Fibroblast of skin of back (primary cell): ENCODE measurements around the gene TRANK1.
A peak's percentile ranks its signal among the peaks of the same experiment; 100 is the strongest.

Source experiments
- DNase-seq: peaks from one replicate; pipeline ENCODE4 v3.0.0-alpha.2; 2013

The TRANK1 gene

GRCh38 chr3:36840453-36840921 is 104.4 kb downstream of the TRANK1 start:
- no peak for DNase-seq

GRCh38 chr3:36837089-36837488 is 107.8 kb downstream of the TRANK1 start:
- no peak for DNase-seq

DNA sequence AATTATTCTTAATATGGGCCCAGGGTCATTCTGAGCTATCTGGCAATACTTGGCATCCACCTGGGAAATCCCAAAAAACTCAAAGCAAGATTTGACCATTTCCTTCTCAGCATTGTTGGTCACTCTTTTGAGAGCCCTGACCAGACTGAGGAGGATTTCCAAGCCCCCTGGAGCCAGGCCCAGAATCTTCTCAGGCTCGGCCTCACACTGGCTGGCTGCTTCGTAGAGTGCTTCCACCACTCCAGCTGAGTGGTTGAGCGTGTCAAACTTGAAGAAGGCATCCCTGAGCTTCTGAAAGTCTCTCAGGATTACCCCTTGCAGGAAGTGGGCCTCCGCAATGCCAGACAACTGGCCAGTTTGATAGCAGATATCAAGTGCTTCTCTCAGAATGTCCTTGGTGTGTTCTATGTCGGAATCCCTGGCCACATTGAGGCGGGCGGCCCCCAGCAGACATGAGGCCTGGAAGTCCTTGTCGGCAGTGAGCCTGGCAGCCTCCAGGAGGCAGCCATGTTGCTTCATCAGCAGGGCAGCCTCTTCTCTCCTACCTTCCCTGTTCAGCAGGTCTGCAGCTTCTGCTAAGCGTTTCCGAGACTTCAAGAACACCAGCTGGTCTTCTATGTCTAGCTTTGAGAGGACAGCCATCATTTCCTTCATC is 111.6 kb downstream of the TRANK1 start:
- no peak for DNase-seq

DNA sequence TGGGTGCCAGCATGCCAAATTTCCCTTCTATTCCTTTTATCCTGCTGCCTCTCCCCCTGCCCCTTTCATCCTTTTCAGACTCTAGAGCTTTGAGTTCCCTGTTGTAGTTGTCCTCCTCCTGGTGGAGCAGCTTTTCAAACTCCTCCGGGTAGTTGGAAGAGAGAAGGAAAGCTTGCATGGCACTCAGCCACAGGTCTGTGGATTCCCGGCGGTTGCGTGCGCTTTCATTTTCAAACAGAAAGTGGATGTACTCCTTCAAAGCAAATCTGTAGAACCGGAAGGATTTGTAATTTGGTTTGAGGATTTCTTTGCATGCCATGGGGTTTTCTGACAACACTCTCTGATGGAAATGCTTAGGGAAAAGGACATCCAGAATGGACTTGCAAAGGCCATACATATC is 112.4 kb downstream of the TRANK1 start:
- DNase-seq: no peak

DNA sequence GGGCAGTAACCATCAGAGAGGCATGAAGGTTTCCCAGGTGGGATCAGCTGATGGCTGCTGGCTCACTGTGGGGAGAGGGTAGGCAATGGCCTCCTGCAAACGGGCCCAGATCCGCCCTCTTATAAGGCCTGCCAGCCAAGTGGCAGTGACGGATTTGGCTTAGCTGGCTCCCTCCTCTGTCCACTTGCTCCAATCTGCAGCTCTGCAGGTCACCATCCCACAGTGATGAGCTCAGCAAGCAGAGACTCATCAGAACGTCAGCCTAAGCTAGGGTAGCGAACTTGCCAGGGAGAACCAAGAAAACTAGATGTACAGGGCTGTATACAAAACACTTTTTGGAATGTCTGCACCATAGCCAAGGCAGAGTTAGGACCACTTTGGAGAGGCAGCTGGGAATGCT is 117.7 kb downstream of the TRANK1 start:
- DNase-seq: no peak

DNA sequence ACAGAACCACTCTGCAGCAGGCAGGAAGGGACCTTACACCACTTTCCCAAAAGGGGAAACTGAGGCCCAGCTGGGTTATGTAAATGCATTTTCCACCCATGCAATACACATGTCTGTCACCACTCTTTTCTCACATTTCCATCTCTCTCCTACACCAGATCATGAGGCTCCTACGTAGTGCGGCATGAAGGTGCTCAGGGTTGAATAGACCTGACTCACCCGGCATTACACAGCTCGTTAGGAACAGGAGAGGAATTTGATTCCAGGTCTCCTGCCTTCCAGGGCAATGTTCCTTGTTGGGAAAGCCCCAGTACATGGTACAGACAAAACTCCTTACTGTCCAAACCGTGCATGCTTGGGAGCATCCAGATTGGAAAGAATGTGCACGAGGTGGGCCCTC is 118.6 kb downstream of the TRANK1 start:
- no peak for DNase-seq

- DNase-seq: no peak
Measured at GRCh38 chr3:36824443-36824842, 120.4 kb downstream of the TRANK1 start.

DNA sequence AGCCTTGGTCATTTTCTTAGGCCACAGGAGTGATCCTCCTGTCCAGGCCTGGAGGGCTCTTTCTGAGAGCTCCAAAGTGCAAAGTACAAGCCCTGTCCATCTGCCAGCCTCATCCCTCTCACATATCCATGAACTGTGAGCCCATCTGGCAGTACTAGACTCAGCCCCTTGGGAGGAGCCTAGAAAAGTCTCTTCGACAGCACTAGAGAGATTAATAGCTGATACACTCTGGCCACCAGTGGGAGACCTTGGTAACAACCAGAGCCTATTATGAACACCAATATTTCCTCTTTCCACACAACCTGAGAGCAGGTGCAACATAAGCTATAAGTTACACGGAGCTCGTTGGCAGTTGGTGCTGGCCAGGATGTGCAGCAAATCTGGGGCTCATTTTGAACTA is 121.0 kb downstream of the TRANK1 start:
- DNase-seq: no peak

GRCh38 chr3:36820083-36820482 is 124.8 kb downstream of the TRANK1 start:
- no peak for DNase-seq

DNA sequence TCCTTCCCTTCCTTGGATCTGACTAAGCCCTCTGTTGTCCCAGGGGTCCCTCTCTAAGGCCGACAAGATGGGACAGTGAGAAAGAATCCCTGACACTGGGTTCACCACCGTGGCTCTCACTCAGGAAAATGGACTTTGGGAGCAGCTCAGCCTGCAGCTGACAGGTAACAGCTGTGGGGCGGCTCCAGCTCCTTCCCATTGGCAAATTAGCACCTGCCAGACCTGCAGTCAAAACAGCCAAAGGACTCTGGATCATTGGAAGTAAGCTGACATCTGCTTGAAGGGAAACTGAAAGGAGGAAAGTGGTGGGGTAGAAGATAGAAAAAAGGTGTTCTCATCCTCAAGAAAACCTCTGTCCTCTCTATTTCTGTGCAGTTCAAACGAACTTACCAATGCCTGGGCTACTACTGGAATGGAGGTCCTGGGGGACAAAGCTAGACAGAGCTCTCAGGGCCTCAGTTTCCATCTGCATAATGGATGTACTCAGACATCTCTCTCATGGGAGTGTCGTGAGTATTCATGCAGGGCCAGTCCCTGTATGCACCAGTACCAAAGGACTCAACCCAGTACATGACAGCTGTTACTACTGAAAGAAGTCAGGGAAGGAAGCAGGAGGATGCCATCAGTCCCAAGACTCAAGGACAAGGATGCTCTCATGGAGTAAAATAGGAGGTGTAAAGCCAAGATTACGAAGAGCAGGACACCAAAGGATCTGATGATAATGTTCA is 126.9 kb downstream of the TRANK1 start:
- DNase-seq: no peak

DNA sequence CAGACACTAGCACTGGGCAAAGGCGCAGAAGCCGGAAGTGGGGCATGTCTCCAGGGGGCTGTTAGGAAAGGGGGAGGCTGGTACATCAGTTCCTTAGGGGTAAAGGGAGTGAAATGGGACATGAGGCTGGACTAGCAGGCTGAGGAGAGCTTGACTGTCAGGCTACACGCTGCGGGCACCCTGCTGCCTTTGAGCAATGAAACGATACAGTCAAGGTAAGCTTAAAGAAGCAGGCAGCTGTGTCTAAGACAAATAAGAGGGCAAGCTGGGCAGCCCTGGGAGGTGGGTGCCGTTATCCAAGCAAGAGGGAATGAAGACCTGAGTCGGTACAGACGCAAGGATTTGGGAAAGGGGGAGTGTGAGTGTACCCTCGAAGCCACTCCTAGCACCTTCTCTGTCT is 129.5 kb downstream of the TRANK1 start:
- no peak for DNase-seq

- DNase-seq: no peak
Measured at GRCh38 chr3:36814776-36815175, 130.1 kb downstream of the TRANK1 start.

GRCh38 chr3:36814066-36814717 is 130.7 kb downstream of the TRANK1 start:
- no peak for DNase-seq

DNA sequence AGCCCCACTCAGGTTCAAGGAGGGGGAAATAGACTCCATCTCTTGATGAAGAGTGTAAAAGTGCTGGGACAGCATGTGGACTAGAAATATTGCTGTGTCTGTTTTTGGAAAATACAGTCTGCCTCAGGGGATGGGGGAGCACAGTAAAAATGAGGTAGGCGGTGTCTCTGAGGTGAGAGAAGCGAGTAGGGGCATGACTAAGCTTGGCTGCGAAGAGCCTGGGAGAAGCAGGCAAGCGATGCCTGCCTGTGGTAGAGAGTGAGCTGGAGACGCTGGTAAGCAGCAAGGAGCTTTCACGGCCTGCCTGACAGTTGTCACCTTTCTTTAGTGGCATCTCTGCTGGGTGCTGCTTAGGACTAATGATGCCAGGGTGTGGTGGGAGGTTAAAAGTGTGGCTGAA is 131.5 kb downstream of the TRANK1 start:
- no peak for DNase-seq

DNA sequence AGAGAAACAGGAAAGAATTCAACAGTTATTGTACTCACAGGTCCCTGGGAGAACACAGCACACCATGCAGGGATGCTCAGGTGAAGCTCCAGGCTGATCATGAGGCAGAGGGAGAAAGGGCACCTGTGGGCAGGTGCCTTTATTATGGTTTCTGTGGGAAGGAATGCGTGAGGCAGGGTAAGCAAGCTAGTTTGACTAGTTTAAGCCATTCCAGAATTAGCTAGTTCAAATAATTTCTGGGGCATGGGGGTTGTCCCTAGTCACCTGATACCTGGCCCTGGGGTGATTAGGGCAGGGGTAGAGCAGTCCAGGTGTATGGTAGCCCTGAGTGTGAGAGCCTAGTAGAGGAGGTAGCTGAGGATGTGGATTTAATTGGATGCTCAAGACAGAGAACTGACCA is 132.6 kb downstream of the TRANK1 start:
- DNase-seq: no peak

GRCh38 chr3:36811768-36812167 is 133.1 kb downstream of the TRANK1 start:
- no peak for DNase-seq

- no peak for DNase-seq
Measured at GRCh38 chr3:36804295-36805055, 140.4 kb downstream of the TRANK1 start.

GRCh38 chr3:36803091-36803791 is 141.6 kb downstream of the TRANK1 start:
- DNase-seq: no peak

DNA sequence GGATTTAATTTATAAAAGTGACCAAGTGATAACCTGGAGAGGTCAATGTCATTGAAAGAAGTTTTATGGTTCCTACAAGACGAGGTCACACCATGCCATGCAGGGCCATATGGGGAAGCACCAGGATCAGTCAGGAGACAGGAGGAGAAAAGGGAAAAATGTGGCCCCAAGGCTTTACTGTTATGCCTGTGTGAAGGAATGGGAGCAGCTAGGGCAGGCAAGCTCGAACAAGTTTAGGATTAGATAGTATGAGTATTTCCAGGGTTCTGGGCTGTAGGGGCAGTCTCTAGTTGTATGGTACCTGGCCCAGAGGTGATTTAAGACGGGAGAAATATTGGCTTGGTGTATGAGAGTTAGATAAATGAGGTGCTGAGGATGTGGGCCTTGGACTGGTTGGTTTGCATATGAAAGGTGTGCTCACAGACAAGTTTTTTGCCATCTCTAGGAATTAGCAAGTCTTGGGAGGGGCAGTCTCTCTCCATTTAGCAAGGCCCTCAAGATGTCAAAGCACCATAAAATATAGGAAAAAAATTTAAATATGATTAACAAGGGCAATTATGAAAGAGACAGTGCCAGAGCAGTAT is 144.2 kb downstream of the TRANK1 start:
- DNase-seq: no peak

- DNase-seq: peak; percentile 61
Measured at GRCh38 chr3:36796881-36797280, 148.0 kb downstream of the TRANK1 start.

DNA sequence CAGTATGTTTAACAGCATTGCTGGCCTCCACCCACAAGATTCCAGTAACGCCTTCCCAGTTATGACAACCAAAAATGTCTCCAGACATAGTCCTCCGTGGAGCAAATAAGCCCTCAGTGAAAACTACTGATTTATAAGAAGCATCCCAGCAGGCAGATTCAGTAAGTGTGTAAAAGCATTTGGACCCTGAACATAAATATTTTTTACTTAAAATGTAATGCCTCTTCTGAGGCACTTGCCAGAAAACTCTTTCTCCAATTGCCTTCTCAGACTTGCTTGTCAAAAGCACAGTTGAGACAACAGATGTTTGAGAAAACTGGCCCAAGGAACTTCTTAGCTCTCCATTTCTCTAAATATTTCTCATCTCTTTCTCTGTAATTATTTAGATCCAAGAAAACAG is 148.7 kb downstream of the TRANK1 start:
- no peak for DNase-seq

GRCh38 chr3:36795622-36796021 is 149.2 kb downstream of the TRANK1 start:
- no peak for DNase-seq
